Measurements from ENCODE around the gene IRF6. TPM values are rescaled to one million over a fixed set of nuclear protein-coding genes. Genes with fewer than 3 reads are reported as not detected.

IRF6 gene
- total RNA-seq, 1 experiment from 2014 or later: not detected

DNA sequence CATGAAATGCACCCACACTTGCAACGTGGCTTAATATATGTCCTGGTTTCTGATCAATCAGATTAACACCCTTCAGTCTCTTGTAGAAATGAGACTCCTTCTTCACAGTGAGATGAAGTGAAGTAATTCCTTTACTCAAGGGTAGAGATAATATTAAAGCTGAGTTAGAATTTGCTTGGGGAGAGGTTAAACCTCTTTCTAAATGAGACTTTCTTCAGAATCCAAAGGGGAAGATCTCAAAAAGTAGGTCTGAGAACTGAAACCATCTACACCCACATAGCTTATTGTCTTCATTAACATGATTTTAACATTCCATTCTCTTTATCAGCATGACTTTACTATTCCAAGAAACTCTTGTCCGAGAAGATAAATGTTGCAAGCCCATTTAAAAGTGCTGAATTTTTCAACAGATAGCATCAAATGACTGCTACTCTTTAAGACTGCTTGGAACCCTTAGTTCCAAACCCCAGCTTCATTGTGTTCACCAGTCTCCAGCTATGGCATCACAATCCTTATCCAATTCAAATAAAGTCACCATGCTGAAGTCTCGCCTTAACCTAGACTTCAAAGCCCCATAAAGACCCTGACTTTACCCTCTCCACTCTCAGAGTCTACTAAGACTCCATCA is 69.3 kb downstream of the IRF6 start:
- DNase-seq (ENCODE audit: low read depth): no peak

Other genes starting within 250 kb of the IRF6 start
- not detected in 2 replicates for gene CAMK1G, start 222.4 kb downstream of the IRF6 start, total RNA-seq (2014; rRNA removed)
- gene LAMB3, start 153.7 kb downstream of the IRF6 start, total RNA-seq (2014; rRNA removed): 3.8 and 5.3 TPM in 2 replicates
- 0.77 and 1.0 TPM in 2 replicates for gene G0S2, start 130.7 kb downstream of the IRF6 start, total RNA-seq (2014; rRNA removed)
- gene HSD11B1, start 101.3 kb downstream of the IRF6 start, total RNA-seq (2014; rRNA removed): not detected in 2 replicates
- gene TRAF3IP3, start 50.1 kb downstream of the IRF6 start, total RNA-seq (2014; rRNA removed): not detected in 2 replicates
- gene C1orf74, start 21.6 kb downstream of the IRF6 start, total RNA-seq (2014; rRNA removed): 2.7 and 3.1 TPM in 2 replicates
- 8.1 and 9.5 TPM in 2 replicates for gene UTP25, start 21.8 kb upstream of the IRF6 start, total RNA-seq (2014; rRNA removed)
- gene SYT14, start 132.1 kb upstream of the IRF6 start, total RNA-seq (2014; rRNA removed): 12.6 and 14.0 TPM in 2 replicates

All from LHCN-M2 (cell line).